ENCODE results near the gene ZNF841. TPM values are rescaled to one million over a fixed set of nuclear protein-coding genes. Genes with fewer than 3 reads are reported as not detected.
A peak's percentile ranks its signal among the peaks of the same experiment; 100 is the strongest.

The ZNF841 gene
- total and polyA plus RNA-seq, 9 of the 15 experiments (the other 6 are each of a cell fraction or from before 2014, with no cell fraction given), result 3.1 to 17.1 (median 11.0) TPM

- no peak overlapping the region for H2AFZ ChIP-seq (ENCODE audit: low read depth, low read length)
- ChIA-PET POLR2A (interaction anchor here (1.0 kb wide), 1 partner anchor 11 kb away, joined by 7 read pairs; the partner anchor contains the start of gene ZNF614), CTCF (ENCODE audit: low intra/inter-chr PET ratio) (no interaction called here)
- H3K27ac ChIP-seq (ENCODE audit: extremely low read depth, low read depth, low read length), result no peak overlapping the region
- no peaks in the 10 kb centered on the region for H3K27me3 ChIP-seq (ENCODE audit: control insufficient read depth in 2 of 2, insufficient read depth in 2 of 2, low read length in 2 of 2)
- no peak overlapping the region for H3K9ac ChIP-seq (ENCODE audit: insufficient read depth in 1 of 2, low read depth in 2 of 2, low read length in 2 of 2)
- 87% methylated on average over 4 of the region's 4 CpGs for WGBS (ENCODE audit: insufficient coverage, low coverage, missing lambda C conversion rate)
- no TSS peak for BruUV-seq (replicated peaks)
- H3K4me2 ChIP-seq (ENCODE audit: insufficient read depth, low read length), result no peak overlapping the region
- intact Hi-C loops (cut with micrococcal nuclease), result no loop called here
- H4K20me1 ChIP-seq (replicated peaks; ENCODE audit: control insufficient read depth, insufficient read depth, low read length), result no peaks in the 10 kb centered on the region
- ATAC-seq (no peak), FAIRE-seq (peak; percentile 48), DNase-seq (ENCODE audit: extremely low read depth in 1 of 4, low spot score in 3 of 4) (no peak)
- peaks cover 17% of the 10 kb centered on the region for H3K9me3 ChIP-seq (replicated peaks; ENCODE audit: control insufficient read depth, insufficient read depth, low read depth, low read length)
- TF ChIP-seq DLX4 (CRISPR knock-in tag; IDR thresholded peaks at IDR 0.05), result no peak
- TF ChIP-seq HNRNPLL (IDR thresholded peaks at IDR 0.05; ENCODE audit: low read depth, low read length, poor library complexity, severe bottlenecking), result no peak
- no peak for TF ChIP-seq U2AF1 (optimal IDR thresholded peaks at IDR 0.05; ENCODE audit: low read depth, low read length)
- no peak for TF ChIP-seq PHB (CRISPR knock-in tag; IDR thresholded peaks at IDR 0.05)
- H3K4me3 ChIP-seq, result no peak overlapping the region
- H3K36me3 ChIP-seq (ENCODE audit: control insufficient read depth, insufficient read depth, low read length), result peaks cover 47% of the 10 kb centered on the region; the same call in 2 of the 3 replicates
- no peaks in the 10 kb centered on the region for H3K9me1 ChIP-seq (ENCODE audit: control insufficient read depth, insufficient read depth, low read length)
- in situ Hi-C loops (cut with MboI), result no loop called here
- H3K79me2 ChIP-seq (ENCODE audit: control insufficient read depth, insufficient read depth, low read length), result no peaks in the 10 kb centered on the region
- no peaks in the 10 kb centered on the region for H3K4me1 ChIP-seq (replicated peaks in 1 of 2; ENCODE audit: control insufficient read depth in 2 of 2, insufficient read depth in 2 of 2, low read length in 2 of 2)
Measured at GRCh38 chr19:52039169-52039568, 56.4 kb downstream of the ZNF841 start.

GRCh38 chr19:52034051-52034728, 61.4 kb downstream of the ZNF841 start:
- BruUV-seq (replicated peaks), result no TSS peak
- Histone ChIP-seq H4K20me1 (replicated peaks; ENCODE audit: control insufficient read depth, insufficient read depth, low read length) (no peaks in the 10 kb centered on the region), H3K4me1 (replicated peaks in 1 of 2; ENCODE audit: control insufficient read depth in 2 of 2, insufficient read depth in 2 of 2, low read length in 2 of 2) (no peaks in the 10 kb centered on the region), H3K27ac (ENCODE audit: extremely low read depth, low read depth, low read length) (no peak overlapping the region), H3K9ac (ENCODE audit: insufficient read depth in 1 of 2, low read depth in 2 of 2, low read length in 2 of 2) (no peak overlapping the region), H3K79me2 (ENCODE audit: control insufficient read depth, insufficient read depth, low read length) (no peaks in the 10 kb centered on the region), H3K4me3 (no peak overlapping the region), H3K27me3 (ENCODE audit: control insufficient read depth in 2 of 2, insufficient read depth in 2 of 2, low read length in 2 of 2) (no peaks in the 10 kb centered on the region), H3K9me1 (ENCODE audit: control insufficient read depth, insufficient read depth, low read length) (no peaks in the 10 kb centered on the region), H3K4me2 (ENCODE audit: insufficient read depth, low read length) (no peak overlapping the region), H2AFZ (ENCODE audit: low read depth, low read length) (no peak overlapping the region), H3K36me3 (ENCODE audit: control insufficient read depth, insufficient read depth, low read length) (peaks cover 32% of the 10 kb centered on the region; the same call in 2 of the 3 replicates), H3K9me3 (replicated peaks; ENCODE audit: control insufficient read depth, insufficient read depth, low read depth, low read length) (peaks cover 37% of the 10 kb centered on the region)
- intact Hi-C loops (cut with micrococcal nuclease) (no loop called here), in situ Hi-C loops (cut with MboI) (no loop called here)
- 79% methylated on average over 12 of the region's 12 CpGs for WGBS (ENCODE audit: insufficient coverage, low coverage, missing lambda C conversion rate)
- ATAC-seq, result no peak
- FAIRE-seq, result no peak
- no peak for DNase-seq (ENCODE audit: extremely low read depth in 1 of 4, low spot score in 3 of 4)
- POLR2A ChIA-PET, result no interaction called here
- CTCF ChIA-PET (ENCODE audit: low intra/inter-chr PET ratio), result no interaction called here
- TF ChIP-seq RBM25 (IDR thresholded peaks at IDR 0.05; ENCODE audit: low read depth, low read length, severe bottlenecking) (peak; percentile 50), ZZZ3 (IDR thresholded peaks at IDR 0.05) (no peak), ETS1 (conservative IDR thresholded peaks at IDR 0.05; ENCODE audit: control insufficient read depth, low read depth, low read length) (no peak), AFF1 (IDR thresholded peaks at IDR 0.05; ENCODE audit: low read depth in 1 of 2, partially characterized antibody in 2 of 2) (no peak)
